OCI-LY1 (cell line): ENCODE data around the gene TARS2.

ENCODE experiments used
- H2AFZ ChIP-seq: fragments of 200-600 bp; sonication (generic), shearing (Covaris generic); 2 replicates; pipeline ENCODE4 v1.6.0; 2014; ENCODE audit warnings: antibody characterized with exemption, mild to moderate bottlenecking, low read length
- H3F3A ChIP-seq: fragments of 200-600 bp; sonication (generic), shearing (Covaris generic); 2 replicates; pipeline ENCODE4 v1.6.0; 2014; ENCODE audit warnings: mild to moderate bottlenecking, antibody characterized with exemption, low read length, moderate library complexity; ENCODE audit not compliant: insufficient read depth
- H3K27ac ChIP-seq: fragments of 200-600 bp; sonication (generic); 2 replicates; pipeline ENCODE4 v1.5.1; 2014; ENCODE audit warnings: low read length, mixed run types, mild to moderate bottlenecking, low read depth; ENCODE audit not compliant: poor library complexity, severe bottlenecking
- H3K27me3 ChIP-seq: fragments of 200-600 bp; sonication (generic); 2 replicates; pipeline ENCODE4 v1.6.0; 2014; ENCODE audit warnings: antibody characterized with exemption, mild to moderate bottlenecking, low read length, moderate library complexity; ENCODE audit not compliant: insufficient read depth
- H3K36me3 ChIP-seq: fragments of 200-600 bp; sonication (generic); 2 replicates; pipeline ENCODE4 v1.6.1; 2014; ENCODE audit warnings: mild to moderate bottlenecking, antibody characterized with exemption, low read length, moderate library complexity, mixed read lengths; ENCODE audit not compliant: insufficient read depth
- H3K4me1 ChIP-seq: fragments of 200-600 bp; sonication (generic); 2 replicates; pipeline ENCODE4 v1.5.1; 2014; ENCODE audit warnings: mild to moderate bottlenecking, low read length, moderate library complexity; ENCODE audit not compliant: insufficient read depth, severe bottlenecking
- H3K4me2 ChIP-seq: fragments of 200-600 bp; sonication (generic), shearing (Covaris generic); 2 replicates; pipeline ENCODE4 v1.6.1; 2014; ENCODE audit warnings: low read length
- H3K4me3 ChIP-seq: fragments of 200-600 bp; sonication (generic); 2 replicates; pipeline ENCODE4 v1.5.1; 2014; ENCODE audit warnings: low read length, low read depth, mild to moderate bottlenecking, mixed read lengths; ENCODE audit not compliant: poor library complexity, severe bottlenecking
- H3K79me2 ChIP-seq: fragments of 200-600 bp; shearing (Covaris generic); 2 replicates; pipeline ENCODE4 v1.6.1; 2016; ENCODE audit warnings: mixed run types, low read length, mixed read lengths; ENCODE audit not compliant: insufficient read depth
- H3K9ac ChIP-seq: fragments of 200-600 bp; sonication (generic), shearing (Covaris generic); 2 replicates; pipeline ENCODE4 v1.6.1; 2014; ENCODE audit warnings: mild to moderate bottlenecking, low read length, mixed read lengths
- H3K9me2 ChIP-seq: fragments of 200-600 bp; sonication (generic), shearing (Covaris generic); 2 replicates; pipeline ENCODE4 v1.6.1; 2014; ENCODE audit warnings: low read depth, mild to moderate bottlenecking, low read length, mixed read lengths
- H3K9me3 ChIP-seq: fragments of 200-600 bp; shearing (Covaris generic); 2 replicates; pipeline ENCODE4 v1.6.1; 2014; ENCODE audit warnings: low read length, mixed read lengths
- H4K20me1 ChIP-seq: fragments of 200-600 bp; sonication (generic), shearing (Covaris generic); 2 replicates; pipeline ENCODE4 v1.6.0; 2016; ENCODE audit warnings: mild to moderate bottlenecking, low read length; ENCODE audit not compliant: insufficient read depth
- EZH2 ChIP-seq: fragments of 200-600 bp; sonication (generic), shearing (Covaris generic); IDR thresholded peaks from 2 replicates; pipeline ENCODE4 v1.8.0; 2017; ENCODE audit warnings: borderline replicate concordance, mixed run types, mild to moderate bottlenecking, antibody characterized with exemption, low read length, moderate library complexity, mixed read lengths
- TF ChIP-seq, protein P1 (sequence below): fragments of 200-600 bp; sonication (generic), shearing (Covaris generic); IDR thresholded peaks from 2 replicates; pipeline ENCODE4 v1.5.1; 2017; ENCODE audit warnings: mild to moderate bottlenecking, antibody characterized with exemption, low read length, moderate library complexity, mixed read lengths

Gene TARS2, protein sequence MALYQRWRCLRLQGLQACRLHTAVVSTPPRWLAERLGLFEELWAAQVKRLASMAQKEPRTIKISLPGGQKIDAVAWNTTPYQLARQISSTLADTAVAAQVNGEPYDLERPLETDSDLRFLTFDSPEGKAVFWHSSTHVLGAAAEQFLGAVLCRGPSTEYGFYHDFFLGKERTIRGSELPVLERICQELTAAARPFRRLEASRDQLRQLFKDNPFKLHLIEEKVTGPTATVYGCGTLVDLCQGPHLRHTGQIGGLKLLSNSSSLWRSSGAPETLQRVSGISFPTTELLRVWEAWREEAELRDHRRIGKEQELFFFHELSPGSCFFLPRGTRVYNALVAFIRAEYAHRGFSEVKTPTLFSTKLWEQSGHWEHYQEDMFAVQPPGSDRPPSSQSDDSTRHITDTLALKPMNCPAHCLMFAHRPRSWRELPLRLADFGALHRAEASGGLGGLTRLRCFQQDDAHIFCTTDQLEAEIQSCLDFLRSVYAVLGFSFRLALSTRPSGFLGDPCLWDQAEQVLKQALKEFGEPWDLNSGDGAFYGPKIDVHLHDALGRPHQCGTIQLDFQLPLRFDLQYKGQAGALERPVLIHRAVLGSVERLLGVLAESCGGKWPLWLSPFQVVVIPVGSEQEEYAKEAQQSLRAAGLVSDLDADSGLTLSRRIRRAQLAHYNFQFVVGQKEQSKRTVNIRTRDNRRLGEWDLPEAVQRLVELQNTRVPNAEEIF

DNA sequence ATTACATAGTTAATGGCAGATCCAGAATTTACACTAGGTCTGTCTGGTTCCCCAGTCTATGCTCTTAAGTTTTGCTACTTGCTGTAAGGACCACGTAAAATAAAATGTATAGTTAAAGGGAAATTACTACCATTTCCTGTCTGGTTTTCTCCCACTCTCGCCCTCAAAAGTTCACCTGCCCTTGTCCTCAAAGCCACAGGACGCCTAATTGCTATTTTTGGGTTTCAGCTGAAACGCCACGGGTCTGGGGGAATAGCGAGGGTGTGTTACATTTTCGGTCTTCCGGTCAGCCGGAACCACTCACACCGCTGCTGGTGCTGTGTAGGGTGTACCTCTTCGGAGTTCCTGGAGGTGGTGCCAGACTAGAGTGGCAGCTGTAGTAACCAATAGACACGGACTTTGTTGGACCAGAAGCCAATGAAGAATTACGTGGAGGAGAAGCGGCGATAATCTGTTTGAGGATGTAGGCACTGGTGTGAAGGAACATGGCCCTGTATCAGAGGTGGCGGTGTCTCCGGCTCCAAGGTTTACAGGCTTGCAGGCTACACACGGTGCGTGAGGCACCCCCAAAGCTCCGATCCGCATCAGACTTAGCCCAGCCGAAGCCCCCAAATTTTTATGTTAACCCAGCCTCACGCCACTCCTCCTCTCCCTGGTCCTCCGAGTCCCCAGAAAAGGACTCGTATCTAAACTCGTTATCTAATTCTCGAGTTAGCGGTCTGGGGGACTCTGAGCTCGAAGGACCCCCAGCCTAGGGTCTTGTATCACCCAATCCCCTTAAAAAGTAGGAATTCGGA lies at the start of gene TARS2:
TSS of gene TARS2 (plus strand) at position 454 of the 797 bp plus-strand sequence. CDS start at position 486, 32 bp downstream.
- peak within 1 kb of the TSS; percentile 98 for H3K4me3 ChIP-seq
- H2AFZ ChIP-seq: peak within 1 kb of the TSS; percentile 94
- peaks cover 25% of the 10 kb centered on the region for H3K36me3 ChIP-seq
- H3K9me3 ChIP-seq: no peaks in the 10 kb centered on the region
- no peaks in the 10 kb centered on the region for H4K20me1 ChIP-seq
- H3F3A ChIP-seq: no peaks in the 10 kb centered on the region
- no peaks in the 10 kb centered on the region for H3K27me3 ChIP-seq
- H3K79me2 ChIP-seq: peaks cover 5% of the 10 kb centered on the region; the same call in 1 of the 2 replicates
- H3K27ac ChIP-seq: peak within 1 kb of the TSS; percentile 31
- no peaks in the 10 kb centered on the region for H3K9me2 ChIP-seq
- peaks cover 12% of the 10 kb centered on the region for H3K4me1 ChIP-seq
- peak within 1 kb of the TSS; percentile 90 for H3K4me2 ChIP-seq
- peak within 1 kb of the TSS; percentile 98 for H3K9ac ChIP-seq
- no peak for TF ChIP-seq EZH2
- TF ChIP-seq, protein P1, sequence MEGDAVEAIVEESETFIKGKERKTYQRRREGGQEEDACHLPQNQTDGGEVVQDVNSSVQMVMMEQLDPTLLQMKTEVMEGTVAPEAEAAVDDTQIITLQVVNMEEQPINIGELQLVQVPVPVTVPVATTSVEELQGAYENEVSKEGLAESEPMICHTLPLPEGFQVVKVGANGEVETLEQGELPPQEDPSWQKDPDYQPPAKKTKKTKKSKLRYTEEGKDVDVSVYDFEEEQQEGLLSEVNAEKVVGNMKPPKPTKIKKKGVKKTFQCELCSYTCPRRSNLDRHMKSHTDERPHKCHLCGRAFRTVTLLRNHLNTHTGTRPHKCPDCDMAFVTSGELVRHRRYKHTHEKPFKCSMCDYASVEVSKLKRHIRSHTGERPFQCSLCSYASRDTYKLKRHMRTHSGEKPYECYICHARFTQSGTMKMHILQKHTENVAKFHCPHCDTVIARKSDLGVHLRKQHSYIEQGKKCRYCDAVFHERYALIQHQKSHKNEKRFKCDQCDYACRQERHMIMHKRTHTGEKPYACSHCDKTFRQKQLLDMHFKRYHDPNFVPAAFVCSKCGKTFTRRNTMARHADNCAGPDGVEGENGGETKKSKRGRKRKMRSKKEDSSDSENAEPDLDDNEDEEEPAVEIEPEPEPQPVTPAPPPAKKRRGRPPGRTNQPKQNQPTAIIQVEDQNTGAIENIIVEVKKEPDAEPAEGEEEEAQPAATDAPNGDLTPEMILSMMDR: no peak

DNA sequence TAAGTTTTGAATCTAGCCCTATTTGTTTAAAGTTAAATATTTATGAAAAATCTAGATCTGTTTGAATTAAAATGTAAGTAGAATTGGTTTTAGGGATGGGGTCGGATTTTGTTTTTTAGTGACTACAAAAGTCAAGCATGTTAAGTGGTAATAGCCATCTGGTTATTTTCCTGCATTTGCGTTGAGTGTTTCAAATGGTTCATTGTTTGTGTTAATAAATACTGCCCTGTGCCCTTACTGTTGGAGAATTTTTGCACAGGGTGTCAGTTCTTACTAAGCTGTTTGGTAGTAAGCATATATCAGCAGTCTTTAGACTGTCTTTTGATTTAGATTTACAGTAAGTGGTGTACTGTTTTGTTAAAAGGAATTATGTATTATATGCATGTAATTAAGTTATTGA lies 46.1 kb upstream of the TARS2 start:
- Histone ChIP-seq H3F3A (no peaks in the 10 kb centered on the region), H3K9me3 (no peaks in the 10 kb centered on the region), H3K4me2 (no peak overlapping the region), H3K36me3 (peaks cover 64% of the 10 kb centered on the region), H3K4me3 (no peak overlapping the region), H3K9me2 (no peaks in the 10 kb centered on the region), H3K9ac (no peak overlapping the region), H2AFZ (no peak overlapping the region), H4K20me1 (no peaks in the 10 kb centered on the region), H3K27me3 (no peaks in the 10 kb centered on the region), H3K4me1 (no peaks in the 10 kb centered on the region), H3K27ac (no peak overlapping the region), H3K79me2 (no peaks in the 10 kb centered on the region)
- TF ChIP-seq, protein P1: no peak
- TF ChIP-seq EZH2: no peak

DNA sequence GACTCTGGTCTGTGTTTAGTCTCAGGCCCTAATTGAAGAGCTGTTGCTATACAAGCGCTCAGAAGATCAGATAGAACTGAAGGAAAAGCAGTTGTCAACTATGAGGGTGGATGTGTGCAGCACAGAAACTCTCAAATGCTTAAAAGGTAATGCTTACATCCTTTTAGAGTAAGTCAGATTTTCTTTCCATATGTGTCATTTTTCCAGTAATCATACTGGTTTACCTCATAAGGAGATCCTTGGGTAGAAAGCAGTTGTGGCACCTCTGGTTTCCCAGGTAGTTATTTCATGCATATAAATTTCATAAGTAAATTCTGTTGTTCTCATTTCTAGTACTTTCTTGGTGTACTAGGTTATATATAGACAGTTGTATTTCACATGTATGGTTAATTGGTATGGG lies 43.0 kb upstream of the TARS2 start:
- no peaks in the 10 kb centered on the region for H3K9me2 ChIP-seq
- no peaks in the 10 kb centered on the region for H3K79me2 ChIP-seq
- peaks cover 82% of the 10 kb centered on the region for H3K36me3 ChIP-seq
- H3K27me3 ChIP-seq: no peaks in the 10 kb centered on the region
- H3K4me1 ChIP-seq: no peaks in the 10 kb centered on the region
- TF ChIP-seq, protein P1: no peak
- TF ChIP-seq EZH2: no peak
- no peak overlapping the region for H3K9ac ChIP-seq
- no peak overlapping the region for H3K4me3 ChIP-seq
- no peak overlapping the region for H2AFZ ChIP-seq
- H3F3A ChIP-seq: no peaks in the 10 kb centered on the region
- H4K20me1 ChIP-seq: no peaks in the 10 kb centered on the region
- no peak overlapping the region for H3K4me2 ChIP-seq
- H3K9me3 ChIP-seq: no peaks in the 10 kb centered on the region
- H3K27ac ChIP-seq: no peak overlapping the region
